ENCODE measurements around the gene NRXN3.

The NRXN3 gene

DNA sequence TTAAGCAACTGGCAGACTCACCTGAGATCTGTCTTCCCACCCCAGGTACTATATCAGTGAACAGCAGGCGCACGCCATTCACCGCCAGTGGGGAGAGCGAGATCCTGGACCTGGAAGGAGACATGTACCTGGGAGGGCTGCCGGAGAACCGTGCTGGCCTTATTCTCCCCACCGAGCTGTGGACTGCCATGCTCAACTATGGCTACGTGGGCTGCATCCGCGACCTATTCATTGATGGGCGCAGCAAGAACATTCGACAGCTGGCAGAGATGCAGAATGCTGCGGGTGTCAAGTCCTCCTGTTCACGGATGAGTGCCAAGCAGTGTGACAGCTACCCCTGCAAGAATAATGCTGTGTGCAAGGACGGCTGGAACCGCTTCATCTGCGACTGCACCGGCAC, 544.5 kb downstream of the NRXN3 start:
- no peak for DNase-seq (ENCODE audit: low spot score)

- no peak for DNase-seq (ENCODE audit: low spot score)
Observed at GRCh38 chr14:78721756-78722480, 551.7 kb downstream of the NRXN3 start.

GRCh38 chr14:78725086-78725485, 554.9 kb downstream of the NRXN3 start:
- no peak for DNase-seq (ENCODE audit: low spot score)

DNA sequence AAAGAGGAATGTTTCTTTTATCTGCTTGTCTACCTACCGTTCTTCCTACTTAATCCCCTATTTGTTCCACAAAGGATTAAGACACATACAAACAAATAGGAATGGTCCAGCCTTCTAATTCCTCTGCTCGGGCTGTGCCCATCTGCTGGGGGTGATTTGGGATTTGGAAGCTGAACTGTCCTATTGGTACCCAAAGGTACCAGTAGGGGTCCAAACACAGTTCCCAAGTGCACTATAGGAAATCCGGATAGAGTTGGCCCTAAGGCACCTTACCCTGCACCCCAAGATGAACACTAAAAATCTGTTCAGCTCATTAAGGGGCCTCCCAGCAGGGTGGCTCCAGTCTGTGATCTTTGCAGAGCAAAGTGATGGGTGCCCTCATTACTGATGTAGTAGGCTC, 566.9 kb downstream of the NRXN3 start:
- no peak for DNase-seq (ENCODE audit: low spot score)

- DNase-seq (ENCODE audit: low spot score): no peak
Observed at GRCh38 chr14:78737601-78738000, 567.4 kb downstream of the NRXN3 start.

- no peak for DNase-seq (ENCODE audit: low spot score)
Observed at GRCh38 chr14:78746086-78746595, 576.0 kb downstream of the NRXN3 start.

- DNase-seq (ENCODE audit: low spot score): no peak
Observed at GRCh38 chr14:78747813-78748212, 577.6 kb downstream of the NRXN3 start.

GRCh38 chr14:78752518-78753188, 582.5 kb downstream of the NRXN3 start:
- DNase-seq (ENCODE audit: low spot score): peak; percentile 19

- DNase-seq (ENCODE audit: low spot score): no peak
Observed at GRCh38 chr14:78754059-78754458, 583.9 kb downstream of the NRXN3 start.

- DNase-seq (ENCODE audit: low spot score): peak; percentile 43
Observed at GRCh38 chr14:78758333-78758732, 588.2 kb downstream of the NRXN3 start.

GRCh38 chr14:78762331-78762730, 592.2 kb downstream of the NRXN3 start:
- no peak for DNase-seq (ENCODE audit: low spot score)

DNA sequence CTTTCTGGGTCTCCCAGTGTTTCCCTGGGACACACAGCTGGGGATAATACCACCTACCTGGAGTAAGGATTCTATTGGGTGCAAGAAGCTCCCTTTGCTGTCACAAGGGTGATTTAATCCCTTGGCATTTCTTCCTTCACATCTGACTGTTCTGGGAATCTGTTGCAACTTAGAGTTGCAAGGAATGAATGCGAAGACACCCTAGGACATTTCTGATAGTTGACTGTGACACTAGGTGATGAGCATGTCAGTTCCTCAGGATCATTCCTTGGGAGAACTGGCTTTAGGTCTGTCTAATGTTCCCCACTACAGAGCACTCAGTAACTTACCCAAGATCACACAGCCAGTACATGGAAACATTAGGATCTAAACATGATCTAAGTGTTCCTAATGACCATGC, 593.6 kb downstream of the NRXN3 start:
- DNase-seq (ENCODE audit: low spot score): no peak

- DNase-seq (ENCODE audit: low spot score): no peak
Observed at GRCh38 chr14:78764240-78764639, 594.1 kb downstream of the NRXN3 start.

- no peak for DNase-seq (ENCODE audit: low spot score)
Observed at GRCh38 chr14:78764645-78765044, 594.5 kb downstream of the NRXN3 start.

- DNase-seq (ENCODE audit: low spot score): no peak
Observed at GRCh38 chr14:78767436-78767835, 597.3 kb downstream of the NRXN3 start.

DNA sequence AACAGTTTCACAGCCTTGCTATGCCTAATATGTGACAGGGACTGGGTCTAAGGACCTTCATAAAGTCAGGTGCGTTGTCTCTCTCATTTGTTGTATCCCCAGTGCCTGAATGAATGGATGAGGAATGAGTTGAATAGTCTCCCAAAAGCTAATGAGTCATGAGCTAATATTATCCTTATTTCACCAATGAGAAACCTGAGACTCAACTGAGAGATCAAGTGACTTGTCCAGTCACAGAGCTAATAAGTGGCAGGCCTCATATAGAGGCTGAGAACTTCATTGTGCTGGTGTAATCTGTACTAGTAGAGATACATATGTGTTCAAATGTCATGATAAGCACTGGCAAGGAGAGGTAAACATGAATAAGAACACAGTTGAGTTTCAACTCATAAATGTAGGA, 612.4 kb downstream of the NRXN3 start:
- no peak for DNase-seq (ENCODE audit: low spot score)

- DNase-seq (ENCODE audit: low spot score): no peak
Observed at GRCh38 chr14:78785265-78785664, 615.1 kb downstream of the NRXN3 start.

DNA sequence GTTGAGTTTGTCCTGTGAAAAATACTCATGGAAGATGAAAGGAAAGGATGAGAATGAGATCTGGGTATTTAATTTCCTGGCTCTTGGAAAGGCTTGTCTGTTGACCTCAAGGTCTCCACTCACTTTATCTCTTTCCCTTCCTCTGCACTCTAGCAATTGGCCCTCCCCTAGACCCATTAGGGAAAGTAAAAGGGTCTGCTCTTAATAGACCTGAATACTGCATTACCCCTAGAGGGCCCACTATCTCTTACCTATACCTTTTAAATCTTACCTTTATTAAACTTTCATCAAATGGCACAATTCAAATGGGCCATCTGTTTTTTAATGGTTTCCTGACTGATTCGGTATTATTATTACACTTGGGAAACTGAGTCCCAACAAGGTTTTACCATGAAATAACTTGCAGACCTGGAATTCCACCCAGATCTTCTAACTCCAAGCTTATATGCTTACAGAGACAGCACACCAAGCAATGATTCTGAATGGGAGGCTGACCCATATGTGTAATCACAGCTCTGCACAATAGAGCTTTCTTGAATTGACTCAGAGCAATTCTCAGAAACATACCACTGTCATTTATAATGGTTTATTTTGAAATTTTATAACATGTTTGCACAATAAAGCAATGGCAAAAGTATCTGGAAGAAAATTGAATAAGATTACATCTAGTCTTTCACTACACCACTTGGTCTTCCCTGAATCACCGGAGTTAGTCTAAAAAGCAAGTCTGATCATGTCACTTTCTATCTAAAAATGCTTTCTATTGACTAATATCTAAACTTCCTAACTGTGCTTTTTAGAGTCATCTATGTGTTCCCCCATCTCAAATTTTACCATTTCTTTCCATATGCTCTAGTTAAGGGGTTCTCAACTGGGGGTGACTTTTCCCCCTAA, 618.5 kb downstream of the NRXN3 start:
- DNase-seq (ENCODE audit: low spot score): no peak

GRCh38 chr14:78790271-78790670, 620.1 kb downstream of the NRXN3 start:
- DNase-seq (ENCODE audit: low spot score): no peak

- DNase-seq (ENCODE audit: low spot score): no peak
Observed at GRCh38 chr14:78798757-78799156, 628.6 kb downstream of the NRXN3 start.

DNA sequence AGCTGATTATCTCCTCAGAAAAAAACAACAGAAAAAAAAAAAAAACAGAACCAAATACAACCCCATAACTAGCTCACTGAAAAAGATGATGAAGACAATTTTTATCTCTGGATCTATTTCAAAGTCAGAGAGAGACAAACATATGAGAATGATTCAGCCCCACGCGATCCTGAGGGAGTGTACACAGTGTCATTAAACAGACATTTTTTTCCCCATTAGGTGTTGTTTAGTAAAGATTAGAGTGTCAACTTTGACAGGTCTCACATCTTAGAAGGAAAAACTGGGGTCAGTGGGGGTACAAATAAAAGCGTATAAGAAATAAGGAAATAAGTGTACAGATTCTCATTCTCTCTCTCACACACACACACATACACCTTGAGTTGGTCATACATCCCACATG, 635.4 kb downstream of the NRXN3 start:
- DNase-seq (ENCODE audit: low spot score): no peak

GRCh38 chr14:78823035-78823434, 652.9 kb downstream of the NRXN3 start:
- DNase-seq (ENCODE audit: low spot score): no peak

- DNase-seq (ENCODE audit: low spot score): no peak
Observed at GRCh38 chr14:78823516-78823915, 653.3 kb downstream of the NRXN3 start.

Measured in putamen (tissue), 1 donor.